NCI-H82 treated with DMSO at 0.1 percent for 48 hours (cell line): ENCODE data around the gene CHGA.
A peak's percentile ranks its signal among the peaks of the same experiment; 100 is the strongest.

Source experiments
- DNase-seq: peaks from one replicate; lab custom pipeline; 2025; ENCODE audit not compliant: unreplicated experiment; lab: John Stamatoyannopoulos, UW

CHGA gene

DNA sequence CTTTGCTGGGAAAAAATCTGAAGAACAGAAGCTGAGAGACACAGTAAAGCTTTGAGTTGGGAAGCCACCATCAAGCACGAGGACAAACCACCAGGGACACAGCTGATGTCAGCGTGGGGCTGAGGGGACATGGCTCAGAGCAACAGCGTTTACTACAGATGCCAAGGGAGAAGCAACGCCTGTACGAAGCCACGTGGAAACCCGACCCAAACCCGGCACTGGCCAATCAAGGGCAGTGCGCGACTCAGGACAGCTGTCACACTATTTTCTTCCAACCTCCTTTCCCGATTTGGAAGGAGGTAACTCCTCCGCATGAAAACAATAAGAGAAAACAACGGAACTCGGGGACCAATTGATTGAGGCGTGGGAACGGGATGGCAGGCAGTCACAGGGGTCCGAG, 20.2 kb upstream of the CHGA start:
- DNase-seq, result no peak

DNA sequence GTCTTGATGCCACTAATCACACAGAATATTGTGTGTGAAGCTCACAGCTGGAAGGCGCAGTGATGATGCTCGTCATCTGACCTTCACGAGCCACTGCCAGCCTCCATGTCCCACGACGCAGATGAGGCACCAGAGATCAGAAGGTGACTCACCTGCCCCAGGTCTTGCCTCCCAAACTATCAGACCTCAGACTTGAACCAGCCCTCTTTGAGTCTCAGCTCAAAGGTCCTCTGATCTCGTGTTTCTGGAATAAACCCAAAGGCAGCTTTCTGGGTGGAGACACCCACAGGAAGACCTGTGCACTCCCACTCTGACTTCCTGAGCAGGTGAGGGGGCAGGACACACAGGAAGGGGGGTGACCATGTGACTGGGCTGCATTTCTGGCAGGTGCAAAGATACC, 19.6 kb upstream of the CHGA start:
- DNase-seq, result no peak

DNA sequence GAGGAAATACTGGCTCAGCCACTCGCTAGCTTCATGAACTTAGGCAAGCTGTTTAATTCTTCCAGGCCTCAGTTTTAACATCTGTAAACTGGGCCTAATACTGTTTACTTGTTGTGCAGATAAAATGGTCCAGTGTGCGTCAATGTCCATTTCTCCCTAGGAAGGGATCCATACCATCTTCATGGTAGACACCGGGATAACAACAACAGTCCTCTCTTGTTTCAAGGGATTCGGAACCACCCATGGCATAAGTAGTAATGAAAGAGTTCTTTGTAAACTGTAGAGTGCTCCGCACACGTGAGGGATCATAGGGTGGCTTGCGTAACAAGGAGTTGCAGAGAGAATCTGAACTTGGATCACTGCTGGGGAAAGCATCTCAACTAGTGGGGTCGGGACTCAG, 17.3 kb upstream of the CHGA start:
- DNase-seq, result no peak

DNA sequence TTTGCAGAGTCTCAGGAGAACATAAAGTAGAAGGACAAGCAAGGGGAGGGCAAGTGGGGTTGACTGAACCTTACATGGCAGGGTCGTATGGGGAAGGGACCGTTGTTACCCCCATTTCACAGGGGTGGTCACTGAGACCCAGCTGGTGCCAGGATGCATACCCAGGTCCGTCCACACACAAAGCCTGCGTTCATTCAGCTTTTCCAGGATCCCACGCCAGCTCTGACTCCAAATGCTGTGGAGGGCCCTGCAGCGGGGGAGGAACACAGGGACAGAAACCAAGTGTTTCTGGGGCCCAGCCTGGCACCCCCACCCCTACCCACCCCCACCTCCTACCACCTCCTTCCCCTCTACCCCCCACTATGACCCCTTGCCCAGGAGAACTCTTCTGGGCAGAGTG, 16.5 kb upstream of the CHGA start:
- no peak for DNase-seq

DNA sequence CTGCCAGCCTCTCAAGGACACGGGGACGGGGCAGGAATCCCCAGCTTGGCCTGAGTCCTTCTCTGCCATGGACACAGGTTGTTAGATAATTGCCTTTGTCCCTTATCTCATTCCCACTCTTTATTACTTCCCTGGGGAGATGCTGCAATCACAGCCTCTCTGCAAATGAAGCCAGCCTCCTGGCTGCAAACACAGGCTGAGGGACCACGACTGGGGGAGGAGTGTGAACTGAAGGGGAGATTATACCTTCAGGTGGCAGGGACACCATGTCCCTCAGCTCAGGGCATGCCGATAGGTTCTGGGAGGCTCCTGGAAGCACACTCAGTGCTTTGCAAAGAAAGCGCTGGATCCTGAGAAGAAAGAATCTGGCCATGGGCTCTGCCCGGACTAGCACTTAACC, 16.1 kb upstream of the CHGA start:
- DNase-seq, result peak; percentile 20

DNA sequence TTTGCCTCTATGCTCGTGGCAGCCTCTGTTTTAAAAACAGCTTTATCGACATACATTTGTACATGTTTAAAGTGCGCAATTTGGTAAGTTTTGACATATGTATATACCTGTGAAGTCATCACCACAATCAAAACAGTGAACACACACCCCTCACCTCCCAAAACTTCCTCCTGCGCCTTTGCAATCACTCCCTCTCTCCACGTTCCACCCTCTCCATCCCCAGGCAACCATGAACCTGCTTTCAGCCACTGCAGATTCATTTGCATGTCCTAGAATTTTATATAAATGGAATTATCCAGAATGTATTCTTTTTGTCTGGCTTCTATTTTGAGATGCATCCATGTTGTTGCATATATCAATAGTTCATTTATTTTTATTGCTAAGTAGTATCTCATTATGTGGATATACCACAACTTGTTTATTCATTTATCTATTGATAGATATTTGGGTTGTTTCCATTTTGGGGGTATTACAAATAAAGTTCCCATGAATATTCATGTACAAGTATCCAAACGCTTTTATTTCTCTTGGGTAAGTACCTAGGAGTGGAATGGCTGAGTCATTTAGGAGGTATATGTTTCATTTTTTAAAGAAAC, 15.5 kb upstream of the CHGA start:
- no peak for DNase-seq

DNA sequence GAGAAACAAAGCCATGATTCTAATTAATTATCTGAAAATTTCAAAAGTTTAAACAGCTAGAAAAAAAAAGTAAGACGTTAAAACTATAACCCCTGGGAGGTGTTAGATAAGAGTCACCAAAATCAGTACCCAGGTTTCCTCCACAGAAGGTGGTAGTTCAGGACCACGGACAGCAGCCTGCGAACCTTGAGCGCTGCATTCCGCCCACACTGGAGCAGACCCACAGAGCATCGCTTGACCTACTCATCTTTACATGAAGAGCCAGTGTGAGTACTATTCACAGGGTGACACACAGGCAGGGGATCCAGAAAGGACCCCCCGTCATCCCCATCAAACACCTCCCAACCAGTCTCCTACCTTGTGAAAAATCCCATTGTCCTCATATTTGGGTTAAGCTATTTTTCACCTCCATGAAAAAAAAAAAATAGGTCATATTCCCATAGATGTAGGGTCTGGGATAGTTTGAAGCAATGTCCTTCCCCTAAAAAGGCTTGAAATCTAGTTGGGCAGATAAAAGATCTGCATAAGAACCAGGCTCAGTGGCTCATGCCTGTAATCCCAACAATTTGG, 8.8 kb upstream of the CHGA start:
- DNase-seq, result no peak

DNA sequence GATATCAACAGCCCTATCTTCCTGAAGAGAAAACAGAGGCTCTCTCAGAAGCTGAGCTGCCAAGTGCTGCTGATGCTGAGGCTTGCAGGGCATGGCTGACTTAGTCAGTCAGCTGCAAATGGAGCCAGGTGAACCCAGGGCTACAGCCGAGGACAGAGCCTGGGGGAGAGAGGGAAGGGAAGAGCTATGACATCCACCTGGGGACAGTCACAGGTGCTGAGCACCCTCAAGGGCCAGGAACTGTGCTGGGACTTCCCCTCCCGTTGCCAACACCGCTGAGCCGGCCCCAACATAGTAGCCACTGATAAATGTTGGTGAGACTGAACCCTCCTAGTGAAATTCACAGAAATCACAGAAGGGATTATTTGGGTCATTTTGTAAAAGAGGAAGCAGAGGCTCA, 6.7 kb upstream of the CHGA start:
- no peak for DNase-seq

DNA sequence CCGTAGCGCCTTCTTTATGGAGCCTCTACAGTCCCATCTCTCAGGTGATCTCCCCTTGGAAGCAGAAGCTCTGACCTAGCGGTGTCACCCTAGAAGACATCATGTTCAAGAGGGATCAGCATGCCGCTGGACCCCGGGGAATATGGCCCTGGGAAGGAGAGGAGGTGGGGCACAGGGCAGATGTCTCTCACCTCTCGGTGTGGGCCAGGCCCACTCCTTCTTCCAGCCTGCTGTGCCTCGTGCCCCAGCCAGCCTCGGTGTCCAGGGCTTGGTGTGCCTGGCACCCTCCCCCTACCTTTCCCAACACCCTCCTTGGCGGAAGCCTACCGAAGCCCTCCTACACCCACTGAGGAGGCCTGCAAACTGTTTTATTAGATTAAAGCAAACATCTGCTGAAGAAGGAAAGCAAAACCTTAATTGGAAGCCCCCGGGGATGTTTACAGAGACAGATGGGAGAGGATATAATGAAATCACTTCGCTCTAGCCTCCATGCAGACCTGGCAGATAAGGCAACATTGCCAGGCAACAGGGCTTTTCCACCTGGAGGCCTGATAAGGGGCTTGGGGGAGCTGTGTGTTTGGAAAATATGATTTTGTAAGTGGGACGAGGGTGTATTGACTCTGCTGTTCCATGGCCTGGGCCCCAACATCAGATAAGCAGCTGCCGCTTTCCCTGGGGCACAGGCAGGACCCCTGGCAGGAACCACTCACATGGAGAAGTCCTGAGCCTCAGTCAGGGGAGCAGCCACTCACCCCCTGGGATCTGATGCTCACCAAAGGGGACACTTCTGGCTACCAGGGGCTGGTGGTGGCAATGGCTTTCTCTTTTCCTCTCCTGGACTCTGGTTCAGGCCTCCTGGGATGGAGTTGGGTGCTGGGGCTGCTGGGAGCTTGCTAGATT, 5.7 kb upstream of the CHGA start:
- DNase-seq, result peak; percentile 97

DNA sequence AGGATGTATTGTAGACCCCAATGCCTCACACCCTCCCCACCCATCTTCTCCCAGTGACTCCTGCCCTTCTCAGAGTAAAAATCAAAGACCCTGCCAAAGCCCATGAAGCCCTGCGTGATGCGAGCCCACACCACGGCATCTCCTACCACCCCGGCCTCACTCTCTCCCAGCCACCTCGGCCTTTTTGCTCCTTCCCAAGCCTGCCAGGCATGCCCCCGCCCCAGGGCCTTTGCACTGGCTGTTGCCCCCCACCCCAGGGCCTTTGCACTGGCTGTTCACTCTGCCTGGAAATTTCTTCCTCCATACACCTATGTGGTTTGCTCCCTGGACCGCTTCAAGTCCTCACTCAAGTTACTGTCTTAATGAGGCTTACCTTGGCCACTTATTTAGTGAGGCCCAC, 5.0 kb upstream of the CHGA start:
- DNase-seq, result no peak

DNA sequence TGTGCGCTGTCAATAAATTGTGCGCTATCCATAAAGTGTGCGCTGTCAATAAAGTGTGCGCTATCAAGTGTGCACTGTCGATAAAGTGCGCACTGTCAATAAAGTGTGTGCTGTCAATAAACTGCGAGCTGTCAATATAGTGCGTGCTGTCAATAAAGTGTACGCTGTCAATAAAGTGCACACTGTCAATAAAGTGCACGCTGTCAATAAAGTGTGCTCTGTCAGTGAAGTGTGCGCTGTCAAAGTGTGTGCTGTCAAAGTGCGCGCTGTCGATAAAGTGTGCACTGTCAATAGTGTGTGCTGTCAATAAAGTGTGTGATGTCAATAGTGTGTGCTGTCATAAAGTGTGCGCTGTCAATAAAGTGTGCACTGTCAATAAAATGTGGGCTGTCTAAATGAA, 2.9 kb upstream of the CHGA start:
- DNase-seq, result no peak

DNA sequence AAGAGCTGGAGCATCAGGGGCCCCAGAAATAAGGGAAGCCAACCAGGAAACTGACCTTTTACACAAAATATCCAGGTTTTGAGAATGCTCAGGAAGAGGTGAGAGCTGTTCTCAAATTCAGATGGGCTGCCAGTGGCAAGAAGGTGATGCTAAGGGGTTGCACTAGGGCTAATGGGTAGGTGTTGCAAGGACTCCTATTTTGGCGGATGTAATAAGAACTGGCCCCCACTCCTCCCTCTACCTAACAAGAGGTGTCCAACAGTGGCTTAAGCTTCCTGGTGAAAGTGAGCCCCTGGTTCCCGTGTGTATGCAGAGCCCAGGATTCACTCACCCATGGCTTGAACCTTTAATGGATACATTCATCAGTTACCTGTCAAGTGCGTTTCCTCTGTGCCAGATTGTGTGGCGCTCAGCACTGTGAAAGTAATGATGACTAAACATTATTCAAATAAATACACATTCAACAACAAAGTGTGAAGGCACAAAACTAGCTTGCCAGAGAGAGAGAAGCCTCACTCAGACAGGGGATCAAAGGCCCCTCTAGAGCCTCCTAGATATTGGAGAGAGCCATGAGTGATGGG, 705 bp upstream of the CHGA start:
- no peak for DNase-seq

DNA sequence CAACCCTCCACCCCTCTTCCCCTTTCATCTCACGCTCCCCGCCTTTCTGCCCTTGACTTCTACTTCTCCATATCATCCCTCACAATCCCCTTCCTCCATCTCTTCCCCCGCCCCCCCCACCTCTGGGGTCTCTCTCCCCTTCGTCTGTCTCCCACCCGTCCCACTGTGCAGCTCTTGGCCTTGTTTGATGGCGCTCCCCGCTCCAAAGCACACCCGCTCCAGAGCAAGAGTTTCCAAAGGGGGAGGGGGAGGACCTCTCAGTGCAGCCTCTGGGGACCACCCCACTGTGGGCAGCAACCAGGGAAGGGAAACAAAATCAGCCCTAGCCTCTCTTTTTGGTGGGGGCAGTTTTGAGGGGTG, 774 bp downstream of the CHGA start:
- no peak for DNase-seq

DNA sequence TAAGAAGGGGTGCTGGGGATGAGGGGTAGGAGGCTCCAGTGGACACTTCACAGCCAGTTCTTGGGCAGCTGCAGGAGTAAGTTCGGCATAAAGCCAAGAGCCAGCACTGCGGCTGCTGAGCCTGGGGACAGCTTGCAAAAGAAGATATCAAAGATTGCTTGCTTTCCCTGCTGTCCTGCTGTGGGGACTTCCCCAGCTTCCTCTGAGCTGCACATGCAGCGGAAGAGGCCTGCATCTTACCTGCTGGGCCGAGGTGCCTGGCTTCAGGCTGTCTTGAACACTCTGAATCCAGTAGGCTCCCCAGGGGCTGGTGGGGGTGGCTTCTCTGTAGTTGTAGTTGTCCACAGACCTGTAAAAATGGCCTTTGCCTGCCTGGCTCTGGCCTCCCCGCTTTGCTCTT, 1.3 kb downstream of the CHGA start:
- DNase-seq, result no peak

DNA sequence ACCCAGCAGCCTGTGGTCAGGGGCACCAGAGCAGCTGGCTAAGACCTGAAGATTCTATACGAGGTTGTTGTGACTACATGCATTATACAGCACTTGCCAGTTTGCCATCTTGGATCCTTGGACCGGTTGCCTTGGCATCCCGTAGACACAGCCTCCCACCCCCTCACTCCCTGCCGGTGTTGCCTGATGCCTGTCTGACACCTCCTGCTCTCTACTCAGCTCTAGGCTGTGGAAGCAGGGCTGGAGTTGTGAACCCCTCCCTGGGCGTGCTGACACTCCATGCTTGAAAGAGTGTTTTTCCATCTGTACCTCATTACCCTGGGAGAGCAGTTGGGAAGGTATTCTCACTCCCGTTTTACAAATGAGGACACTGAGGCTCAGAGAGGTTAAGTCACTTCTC, 2.5 kb downstream of the CHGA start:
- DNase-seq, result no peak

DNA sequence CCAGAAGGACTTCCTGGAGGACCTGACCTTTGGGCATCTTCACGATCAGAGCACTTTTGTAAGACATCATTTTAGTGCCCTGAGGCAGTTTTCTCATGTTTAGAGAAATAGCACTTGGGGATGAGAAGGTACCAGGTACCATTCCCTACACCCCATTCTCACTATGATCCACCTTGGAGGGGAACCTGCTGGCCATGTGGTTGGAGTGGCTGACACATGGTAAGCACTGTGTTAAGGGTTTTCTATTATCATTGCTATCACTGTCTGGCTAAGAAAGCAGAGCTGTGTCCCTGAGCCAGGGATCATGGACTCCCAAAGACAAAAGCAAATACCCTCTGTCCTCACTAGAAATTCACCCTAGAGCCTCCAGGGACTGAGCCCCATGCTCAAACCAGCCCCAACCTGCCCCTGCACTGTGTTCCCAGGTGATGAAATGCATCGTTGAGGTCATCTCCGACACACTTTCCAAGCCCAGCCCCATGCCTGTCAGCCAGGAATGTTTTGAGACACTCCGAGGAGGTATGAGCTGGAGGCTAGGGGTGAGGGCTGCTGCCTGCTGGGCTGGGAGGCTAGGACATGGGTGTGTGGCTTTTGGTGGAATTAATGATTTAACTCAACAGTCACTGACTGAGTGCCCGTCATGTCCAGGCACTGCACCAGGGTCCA, 3.4 kb downstream of the CHGA start:
- DNase-seq, result no peak

DNA sequence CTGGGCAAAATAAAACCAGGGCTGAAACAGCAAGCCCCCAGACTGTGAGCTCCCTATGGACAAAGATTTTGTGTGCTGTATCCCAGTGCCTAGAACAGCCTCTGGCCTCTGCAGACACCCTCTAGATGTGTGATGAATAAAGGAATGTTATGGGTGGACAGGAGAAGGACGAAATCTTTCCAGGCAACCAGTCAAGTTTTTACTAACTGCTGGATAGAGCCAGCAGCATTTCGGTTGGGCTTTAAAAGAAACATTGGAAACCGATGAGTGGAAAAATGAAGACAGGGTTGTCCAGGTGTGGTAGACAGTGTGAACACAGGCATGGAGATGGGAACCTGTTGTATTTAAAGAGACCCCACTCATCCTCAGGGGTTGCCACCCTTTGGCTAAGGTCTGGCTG, 4.0 kb downstream of the CHGA start:
- no peak for DNase-seq

DNA sequence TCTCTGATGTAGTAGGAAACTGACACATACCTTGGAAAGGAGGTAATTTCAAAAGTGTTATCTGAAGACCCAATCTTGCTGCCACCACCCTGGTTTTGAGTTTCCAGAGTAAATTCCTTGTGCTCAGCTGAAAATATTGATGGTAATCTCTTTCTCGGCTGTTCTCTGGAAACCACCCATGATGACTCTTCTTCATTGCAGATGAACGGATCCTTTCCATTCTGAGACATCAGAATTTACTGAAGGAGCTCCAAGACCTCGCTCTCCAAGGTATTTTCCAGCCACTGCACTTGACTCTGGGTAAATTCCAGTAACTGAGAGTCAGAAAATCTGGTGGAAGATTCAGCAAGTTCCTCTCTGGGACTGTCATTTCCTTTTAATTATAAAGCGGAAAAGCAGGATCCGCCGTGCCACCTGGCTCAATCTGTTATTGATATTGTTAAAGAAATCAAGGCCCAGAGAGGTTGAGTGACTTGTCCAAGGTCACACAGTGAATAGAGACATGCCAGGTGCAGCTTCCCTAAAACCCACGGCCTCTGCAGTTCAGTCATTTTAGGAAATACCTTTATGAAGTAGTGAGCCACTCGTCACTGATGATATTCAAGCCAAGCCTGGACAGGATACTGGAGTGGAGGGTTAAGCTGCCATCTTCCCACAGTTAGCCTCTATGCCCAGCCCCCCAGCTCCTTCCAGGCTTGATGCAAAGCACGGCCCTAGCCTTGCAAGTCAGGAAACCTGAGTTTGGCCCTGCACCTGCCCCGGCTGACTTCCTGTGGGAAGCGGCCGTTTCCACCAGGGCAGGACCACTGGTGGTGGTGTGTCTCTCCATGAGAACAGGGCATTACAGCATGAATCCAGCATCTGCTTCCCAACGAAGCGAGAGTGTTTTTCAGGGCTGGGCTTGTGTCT, 4.7 kb downstream of the CHGA start:
- DNase-seq, result no peak

DNA sequence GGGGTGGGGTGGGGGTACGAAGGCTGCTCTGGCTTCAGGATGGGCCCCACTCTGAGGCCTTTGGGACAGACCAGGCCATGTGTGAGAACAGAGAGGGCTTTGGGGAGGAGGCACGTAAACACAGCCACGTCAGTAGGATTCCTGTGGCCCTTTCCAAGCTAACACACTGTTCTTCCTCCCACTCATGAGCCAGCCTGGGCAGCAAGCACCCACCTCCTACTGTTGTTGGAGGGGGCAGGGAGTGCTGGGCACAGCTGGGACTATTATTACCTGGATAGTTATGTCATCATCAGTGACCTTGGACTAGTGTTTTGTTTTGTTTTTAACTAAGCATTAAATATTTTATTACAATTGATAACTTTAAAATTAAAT, 5.3 kb downstream of the CHGA start:
- DNase-seq, result no peak

DNA sequence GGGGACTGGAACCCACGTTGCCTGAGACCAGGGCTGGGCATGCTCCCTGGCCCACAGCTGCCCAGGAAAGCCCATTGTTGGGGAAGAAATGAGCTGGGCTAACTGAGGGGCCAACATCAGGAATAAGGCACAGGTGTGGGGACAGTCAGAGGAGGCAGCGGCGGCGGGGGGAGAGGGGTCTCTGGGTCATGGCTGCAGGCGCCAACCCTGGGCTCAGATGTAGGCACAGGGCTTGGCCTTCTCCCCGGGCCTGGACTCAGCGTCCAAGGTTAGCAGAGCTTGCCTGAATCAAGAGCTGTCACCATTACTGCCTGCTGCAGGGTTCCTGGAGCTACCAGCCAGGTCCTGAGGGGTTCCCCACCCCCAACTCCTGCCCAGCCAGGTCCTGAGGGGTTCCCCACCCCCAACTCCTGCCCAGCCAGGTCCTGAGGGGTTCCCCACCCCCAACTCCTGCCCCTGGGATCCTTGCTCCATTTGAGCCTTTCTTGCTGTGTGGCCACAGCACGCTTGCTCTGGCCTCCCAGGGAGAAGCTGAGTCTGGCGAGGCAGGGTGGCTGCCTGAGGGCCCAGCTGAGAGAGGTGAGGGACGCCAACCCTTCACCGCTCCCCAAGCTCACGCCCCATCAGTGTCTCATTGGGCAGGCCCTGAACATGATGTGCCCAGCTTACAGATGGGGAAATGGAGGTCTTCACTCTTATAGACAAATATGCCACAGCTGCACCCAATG, 6.2 kb downstream of the CHGA start:
- DNase-seq, result no peak
